DMS 273 treated with DMSO at 0.1 percent for 48 hours (cell line): ENCODE results near the gene ST8SIA5.

Experiments used
- DNase-seq: peaks from one replicate; lab custom pipeline; 2025; lab: John Stamatoyannopoulos, UW

Gene ST8SIA5

GRCh38 chr18:46738491-46738890, 18.4 kb downstream of the ST8SIA5 start:
- no peak for DNase-seq

GRCh38 chr18:46736736-46737135, 20.1 kb downstream of the ST8SIA5 start:
- DNase-seq: no peak

- no peak for DNase-seq
Observed at GRCh38 chr18:46736135-46736534, 20.7 kb downstream of the ST8SIA5 start.

GRCh38 chr18:46734981-46735380, 21.9 kb downstream of the ST8SIA5 start:
- no peak for DNase-seq

- no peak for DNase-seq
Observed at GRCh38 chr18:46733872-46734271, 23.0 kb downstream of the ST8SIA5 start.

DNA sequence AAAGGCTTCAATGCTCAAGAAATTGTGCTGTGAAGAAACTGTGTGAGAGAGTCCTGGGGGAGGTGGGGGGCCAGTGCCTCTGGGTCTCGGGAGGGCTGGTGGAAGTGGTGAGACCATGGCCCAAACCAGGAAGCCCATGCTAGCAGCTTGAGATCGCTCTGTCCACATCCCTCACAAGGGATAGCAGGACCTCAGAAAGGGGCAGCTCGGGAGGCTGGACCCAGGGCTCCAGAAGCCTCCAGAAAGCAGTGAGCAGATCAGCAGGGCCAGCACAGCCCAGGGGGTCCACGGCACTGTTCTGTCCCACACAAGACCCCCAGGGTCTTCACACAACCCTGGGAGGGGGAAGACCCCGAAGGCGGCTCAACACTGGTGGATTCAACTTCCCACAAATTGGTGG, 24.1 kb downstream of the ST8SIA5 start:
- no peak for DNase-seq

GRCh38 chr18:46732201-46732600, 24.7 kb downstream of the ST8SIA5 start:
- DNase-seq: no peak

DNA sequence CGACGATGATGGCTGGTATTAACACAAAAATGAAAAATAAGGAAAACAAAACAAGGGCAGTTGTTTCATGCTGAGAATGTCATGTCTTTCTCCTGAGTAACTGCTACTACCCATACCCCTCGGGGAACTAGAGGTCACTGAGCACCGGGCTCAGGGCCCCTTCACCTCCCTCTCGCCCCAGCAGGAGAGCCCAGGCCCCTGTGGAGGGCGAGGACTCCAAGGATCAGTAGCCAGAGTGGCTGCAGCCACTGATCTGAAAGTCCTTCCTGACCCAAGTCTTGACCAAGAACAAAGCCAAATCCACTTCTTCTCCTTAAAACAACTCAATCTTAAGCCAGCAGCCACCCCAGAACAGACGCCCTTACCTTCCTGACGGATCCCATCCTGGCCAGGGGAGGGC, 25.5 kb downstream of the ST8SIA5 start:
- DNase-seq: no peak

GRCh38 chr18:46728219-46728930, 28.5 kb downstream of the ST8SIA5 start:
- DNase-seq: no peak

DNA sequence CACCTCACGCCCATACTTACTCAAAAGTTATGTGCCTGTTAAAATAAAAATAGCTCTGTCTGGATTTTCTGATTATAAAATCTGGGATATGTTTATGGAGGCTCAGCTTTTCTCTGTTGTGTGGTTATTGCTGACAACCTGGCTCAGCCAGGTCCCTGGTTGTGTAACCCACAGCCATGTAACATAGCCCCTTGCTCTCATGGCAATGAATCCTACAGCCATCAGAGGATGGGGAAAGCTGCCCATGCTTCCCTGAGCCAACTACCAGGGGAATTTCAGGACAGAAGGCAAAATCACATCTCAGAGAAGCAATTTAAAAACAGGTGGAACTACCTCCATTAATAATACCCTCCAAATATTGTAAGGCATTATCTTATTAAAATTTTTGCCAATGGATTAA, 29.7 kb downstream of the ST8SIA5 start:
- DNase-seq: no peak

- no peak for DNase-seq
Observed at GRCh38 chr18:46725310-46725709, 31.5 kb downstream of the ST8SIA5 start.

DNA sequence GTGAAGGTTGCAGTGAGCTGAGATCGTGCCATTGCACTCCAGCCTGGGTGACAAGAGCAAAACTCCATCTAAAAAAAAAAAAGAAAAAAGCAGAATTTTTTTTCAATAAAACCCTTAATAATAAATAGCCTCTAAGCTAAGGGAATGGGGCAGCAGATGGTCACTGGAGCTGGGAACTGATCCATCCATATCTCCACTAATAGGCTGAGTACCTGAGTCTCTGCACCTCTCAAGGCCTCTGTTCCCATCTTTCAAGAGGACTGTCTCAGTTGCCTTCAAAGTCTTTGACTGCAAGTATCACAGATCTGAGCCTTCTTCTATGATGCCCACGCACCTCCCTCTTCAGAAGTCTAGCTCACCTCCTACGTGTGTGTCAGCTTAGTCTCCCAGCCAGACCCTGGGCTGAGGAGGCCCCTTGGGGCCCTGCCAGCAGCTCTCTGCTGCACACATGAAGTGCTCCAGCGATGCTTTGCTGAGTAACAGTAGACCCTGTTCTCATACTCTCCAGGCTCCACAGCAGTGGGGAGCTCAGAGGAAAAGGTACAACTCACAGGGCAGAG, 32.9 kb downstream of the ST8SIA5 start:
- no peak for DNase-seq

- no peak for DNase-seq
Observed at GRCh38 chr18:46722051-46722450, 34.8 kb downstream of the ST8SIA5 start.

- DNase-seq: no peak
Observed at GRCh38 chr18:46721331-46721730, 35.5 kb downstream of the ST8SIA5 start.

DNA sequence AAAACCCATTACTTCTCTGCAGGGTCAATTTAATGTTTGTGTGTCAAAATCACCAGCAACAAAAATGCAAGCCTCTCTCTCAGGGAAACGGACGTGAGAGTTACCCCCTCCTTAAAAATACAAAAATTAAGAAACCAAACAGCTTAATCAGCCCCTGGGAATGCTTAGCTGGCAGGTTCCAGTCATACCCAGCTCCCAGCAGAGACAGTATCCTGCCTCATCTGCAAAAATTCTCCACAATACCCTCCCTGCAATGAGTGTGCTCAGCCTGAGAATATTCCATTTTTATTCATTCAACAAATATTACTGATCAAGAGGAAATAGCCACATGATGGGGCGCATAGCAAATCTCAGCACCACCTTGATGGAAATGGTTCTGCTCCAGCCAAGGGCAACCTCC, 36.3 kb downstream of the ST8SIA5 start:
- DNase-seq: no peak

- DNase-seq: no peak
Observed at GRCh38 chr18:46720092-46720491, 36.8 kb downstream of the ST8SIA5 start.

DNA sequence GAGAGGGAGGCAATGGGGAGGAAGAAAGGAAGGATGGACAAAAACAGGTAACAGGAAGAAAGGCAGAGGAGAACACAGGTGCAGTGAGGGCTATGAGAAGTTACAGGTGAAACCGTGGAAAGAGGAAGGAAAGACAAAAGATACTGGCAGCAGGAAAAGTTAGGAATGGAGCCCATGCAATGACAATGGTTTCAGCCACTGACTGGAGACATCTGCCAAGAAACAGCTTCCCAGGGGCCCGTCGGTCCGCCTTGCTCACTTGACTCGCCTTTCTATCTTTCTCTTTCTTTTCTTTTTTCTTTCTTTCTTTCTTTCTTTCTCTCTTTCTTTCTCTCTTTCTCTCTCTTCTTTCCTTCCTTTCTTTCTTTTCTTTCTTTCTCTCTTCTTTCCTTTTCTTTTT, 37.5 kb downstream of the ST8SIA5 start:
- no peak for DNase-seq

DNA sequence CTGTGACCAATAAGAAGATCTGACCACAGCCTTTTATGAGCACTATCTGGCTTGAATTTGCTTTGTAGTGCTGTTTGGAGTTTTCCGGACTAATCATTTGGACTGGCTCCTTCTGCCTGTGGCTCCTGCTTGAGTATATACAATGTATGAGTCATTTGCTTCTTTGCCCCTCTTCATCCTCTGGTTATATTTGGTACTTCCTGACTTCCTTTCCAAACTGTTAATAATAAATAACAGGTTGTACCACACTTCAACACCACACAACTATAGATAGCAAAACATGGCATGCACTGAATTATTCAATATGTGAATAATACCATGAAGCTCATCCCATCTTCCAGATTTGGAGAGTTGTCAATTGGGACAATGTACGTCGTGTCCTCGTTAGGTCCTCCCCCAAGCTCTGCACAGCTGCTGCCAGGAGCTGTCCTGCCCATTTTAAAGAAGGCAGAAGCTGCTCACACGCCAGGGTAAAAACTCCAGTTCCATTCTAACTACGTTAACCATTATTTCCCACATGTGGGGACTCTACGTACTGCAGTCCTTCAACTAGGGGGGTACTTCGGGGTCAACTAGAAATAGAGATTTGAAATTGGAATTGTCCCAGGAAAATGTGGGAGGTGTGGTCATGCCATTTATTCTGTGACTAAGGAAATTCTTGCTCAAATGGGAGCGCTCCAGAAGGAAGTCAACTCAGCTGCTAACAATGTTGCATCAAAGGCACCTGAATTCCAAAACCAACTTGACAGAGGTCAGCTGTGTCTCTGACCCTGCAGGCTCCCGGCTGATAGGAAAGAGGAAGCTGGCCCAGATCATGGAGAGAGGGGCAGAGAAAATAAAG, 38.1 kb downstream of the ST8SIA5 start:
- no peak for DNase-seq

DNA sequence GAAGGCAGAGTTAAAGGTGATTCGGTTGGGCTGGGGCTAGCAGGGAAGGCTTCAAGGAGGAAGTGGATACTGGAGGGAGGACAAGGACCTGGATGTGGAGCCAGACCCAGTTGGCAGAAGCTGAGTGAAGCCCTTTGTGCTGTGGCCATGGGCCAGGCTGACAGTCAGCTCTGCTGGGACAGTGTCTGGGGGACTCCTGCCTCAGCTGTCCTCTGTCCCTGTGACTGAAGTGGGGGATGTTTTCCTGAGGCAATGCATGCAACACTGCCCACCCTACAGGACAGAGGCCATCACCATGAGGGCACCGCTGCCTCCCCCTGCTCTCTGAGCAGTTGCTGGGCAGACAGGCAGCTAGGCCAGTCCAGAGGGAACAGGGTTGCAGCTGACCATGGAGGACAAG, 40.0 kb downstream of the ST8SIA5 start:
- no peak for DNase-seq

DNA sequence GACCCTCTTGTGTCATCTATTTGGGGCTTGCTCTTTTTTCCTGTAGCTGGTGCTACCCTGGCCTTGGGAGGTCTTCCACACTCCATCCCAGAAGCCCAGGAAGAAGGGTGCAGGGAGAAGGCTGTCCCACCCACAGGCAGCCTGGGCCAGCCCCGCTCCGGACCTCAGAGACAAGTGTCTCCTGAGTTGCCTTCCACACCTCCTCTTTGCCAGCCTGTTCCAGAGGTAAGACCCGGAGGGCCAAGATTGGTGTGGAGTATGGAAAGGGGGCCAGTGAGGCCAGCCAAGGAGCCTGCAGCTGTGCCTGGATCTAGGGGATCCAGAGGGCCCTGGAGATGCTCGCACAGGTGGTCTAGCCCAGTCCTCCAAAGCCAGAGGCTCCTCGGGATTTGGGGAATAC, 40.5 kb downstream of the ST8SIA5 start:
- no peak for DNase-seq

DNA sequence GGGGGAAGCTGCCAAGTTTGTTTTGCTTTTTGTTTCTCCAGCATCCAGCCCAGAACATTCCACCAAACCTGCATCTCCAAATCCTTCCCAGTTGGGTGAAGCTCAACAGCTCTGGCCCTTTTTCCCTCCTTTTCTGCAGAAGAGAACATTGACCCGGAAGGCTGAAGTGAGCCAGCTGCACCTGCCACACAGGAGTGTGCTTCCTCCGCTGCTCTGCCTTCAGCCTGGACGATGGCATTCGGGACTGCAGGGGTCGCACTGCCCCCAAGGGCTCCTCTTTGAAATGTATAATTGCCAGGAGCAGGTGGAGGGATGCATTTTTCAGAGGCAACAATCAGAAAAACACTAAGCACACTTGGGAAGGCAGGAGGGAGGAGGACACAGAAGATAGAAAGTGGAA, 41.8 kb downstream of the ST8SIA5 start:
- DNase-seq: no peak

DNA sequence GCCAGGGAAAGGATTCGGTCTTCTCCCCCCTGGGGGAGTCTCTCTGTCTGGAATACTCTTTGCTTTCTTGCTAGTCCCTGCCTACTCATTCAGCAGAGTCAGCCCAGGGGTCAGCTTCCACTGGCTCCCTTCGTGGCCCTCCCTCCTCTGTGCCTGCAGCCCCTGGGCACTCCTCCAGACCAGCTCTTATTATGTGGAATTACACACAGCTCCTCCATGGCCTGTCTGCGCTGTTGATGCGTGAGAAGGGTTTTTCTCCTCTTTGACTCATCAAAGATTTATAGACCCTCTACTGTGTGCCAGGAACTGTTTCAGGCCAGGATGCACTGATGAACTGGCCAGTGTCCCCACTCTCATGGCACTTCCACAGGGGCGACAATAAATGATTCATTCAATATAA, 44.4 kb downstream of the ST8SIA5 start:
- no peak for DNase-seq

DNA sequence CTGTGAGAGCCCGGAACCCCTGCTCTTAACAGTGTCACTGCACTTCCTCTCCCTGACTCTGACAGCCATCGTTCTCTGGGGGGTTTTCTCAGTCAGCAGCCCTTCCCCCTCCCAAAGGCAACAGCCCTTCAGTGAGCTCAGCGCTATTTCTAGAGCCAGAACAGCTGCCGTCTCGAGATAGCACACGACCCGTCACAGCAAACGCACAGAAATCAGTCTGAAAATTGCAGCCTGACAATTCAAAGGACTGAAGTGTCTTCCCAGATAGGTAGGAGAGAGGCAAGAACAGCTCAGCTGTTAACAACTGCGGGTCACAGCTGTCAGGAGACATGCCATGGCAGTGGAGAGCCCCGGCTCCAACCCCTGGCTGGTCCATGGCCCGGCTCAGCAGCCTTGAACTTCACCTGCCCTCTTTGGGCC, 45.4 kb downstream of the ST8SIA5 start:
- DNase-seq: no peak
